ENCODE measurements around the gene ZNF786. TPM values are rescaled to one million over a fixed set of nuclear protein-coding genes. Genes with fewer than 3 reads are reported as not detected.

The ZNF786 gene
- total RNA-seq, 4 donors from 2014 or later = 6.1 to 8.6 (median 7.0) TPM

- peaks cover 0 to 10% (median under 1%) of the 10 kb centered on the region in 3 donors for H3K4me1 ChIP-seq
- no peak overlapping the region for H3K4me3 ChIP-seq
- no peaks in the 10 kb centered on the region for H3K9me3 ChIP-seq
- H3K36me3 ChIP-seq = peaks cover 0 to 40% of the 10 kb centered on the region in 2 donors
- 83 to 92% methylated on average over 5 to 12 of the region's 12 CpGs for WGBS, 2 donors (ENCODE audit: low coverage in 1 of 2)
- no peak for TF ChIP-seq CTCF (IDR thresholded peaks at IDR 0.05)
- TF ChIP-seq POLR2A (IDR thresholded peaks at IDR 0.05) = no peak
- TF ChIP-seq EP300 (IDR thresholded peaks at IDR 0.05) = no peak
- TF ChIP-seq POLR2AphosphoS5 (IDR thresholded peaks at IDR 0.05) = no peak
- no peaks in the 10 kb centered on the region for H3K27me3 ChIP-seq
- no peak overlapping the region for H3K27ac ChIP-seq
- no peak for ATAC-seq
Measured at GRCh38 chr7:149021725-149022062, 68.8 kb downstream of the ZNF786 start.

GRCh38 chr7:149020483-149020882, 70.0 kb downstream of the ZNF786 start:
- peaks cover 0 to 52% of the 10 kb centered on the region in 2 donors for H3K36me3 ChIP-seq
- WGBS, 2 donors (ENCODE audit: low coverage in 1 of 2) = 81 to 92% methylated on average over 8 to 11 of the region's 11 CpGs
- no peak overlapping the region for H3K4me3 ChIP-seq
- no peaks in the 10 kb centered on the region for H3K27me3 ChIP-seq
- no peak overlapping the region for H3K27ac ChIP-seq
- ATAC-seq = no peak
- H3K4me1 ChIP-seq = no peaks in the 10 kb centered on the region
- TF ChIP-seq CTCF (IDR thresholded peaks at IDR 0.05) = no peak
- no peak for TF ChIP-seq EP300 (IDR thresholded peaks at IDR 0.05)
- no peak for TF ChIP-seq POLR2A (IDR thresholded peaks at IDR 0.05)
- TF ChIP-seq POLR2AphosphoS5 (IDR thresholded peaks at IDR 0.05) = no peak
- no peaks in the 10 kb centered on the region for H3K9me3 ChIP-seq

Small RNA genes lying within 50 kb of the gene (small RNA-seq; reads per million reads assigned to genes)
- gene COX6B1P1 (0 reads per million in 4 donors), gene RN7SL521P (0 to 0.27 (median 0.15) reads per million in 4 donors), gene RNU6-650P (0 reads per million in 4 donors)

Other genes starting within 250 kb of the ZNF786 start
- gene EZH2, start 206.4 kb downstream of the ZNF786 start, total RNA-seq = 1 to 10 TPM in 1 of 4 donors, under 1 TPM in 3; 0.62 to 1.5 (median 0.65) TPM
- 10 to 100 TPM; 25.4 to 81.0 (median 46.5) TPM for gene PDIA4, start 62.2 kb downstream of the ZNF786 start, total RNA-seq
- gene ZNF425, start 35.6 kb upstream of the ZNF786 start, total RNA-seq = 1 to 10 TPM; 2.4 to 6.4 (median 3.2) TPM
- gene ZNF398, start 56.7 kb upstream of the ZNF786 start, total RNA-seq = 10 to 100 TPM; 16.8 to 24.4 (median 20.8) TPM
- 10 to 100 TPM; 15.9 to 26.3 (median 18.7) TPM for gene ZNF282, start 104.8 kb upstream of the ZNF786 start, total RNA-seq
- gene ZNF212, start 148.9 kb upstream of the ZNF786 start, total RNA-seq = 10 to 100 TPM in 2 of 4 donors, 1 to 10 TPM in 2; 4.3 to 11.1 (median 9.4) TPM
- 10 to 100 TPM in 3 of 4 donors, 1 to 10 TPM in 1; 8.5 to 17.0 (median 13.1) TPM for gene ZNF783, start 171.5 kb upstream of the ZNF786 start, total RNA-seq